Adrenal gland (tissue), 5 donors: ENCODE measurements around the gene SPRR1B.

Experiments
- POLR2A ChIP-seq, 2 donors: fragments of 450-650 bp; IDR thresholded peaks; one replicate each; pipeline ENCODE4 v1.6.1; 2017; ENCODE audit warnings: antibody characterized with exemption in 2 of 2, mild to moderate bottlenecking in 2 of 2, moderate library complexity in 1 of 2
- TF ChIP-seq, protein P1 (sequence below), 6 experiments: fragments of 450-650 bp in 4 of 6; fragments of 200-600 bp in 2 of 6; sonication (generic) in 1 of 6; IDR thresholded peaks; 1 replicate in 5 of 6; 2 replicates in 1 of 6; pipeline versions ENCODE4 v1.5.1 to v1.8.0; 2016 to 2021; ENCODE audit warnings: antibody characterized with exemption in 6 of 6, mild to moderate bottlenecking in 2 of 6, moderate library complexity in 1 of 6
- donor health status: DM: no; HTN: no; CAD: no.

DNA sequence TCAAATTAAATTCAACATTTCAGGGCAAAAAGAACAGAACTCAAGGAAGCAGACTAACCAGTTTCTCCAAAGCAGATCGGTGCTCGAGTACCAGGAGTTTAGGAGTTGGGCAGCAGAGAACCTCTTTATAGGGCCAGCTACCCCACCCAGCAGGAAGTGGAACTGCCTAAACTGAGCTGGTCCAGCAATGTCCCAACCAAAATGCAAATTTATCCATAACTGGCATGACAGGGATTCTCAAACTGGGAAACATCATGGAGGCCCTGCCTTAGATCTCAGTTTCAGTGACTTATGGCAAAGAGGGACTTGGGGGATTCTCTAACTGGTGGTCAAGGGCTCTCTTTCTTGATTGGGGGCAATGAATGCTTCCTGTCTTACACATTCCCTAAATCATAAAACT, 40.5 kb downstream of the SPRR1B start, which contains the start of gene SPRR2B:
- TF ChIP-seq POLR2A (IDR thresholded peaks at IDR 0.05), result no peak
- TF ChIP-seq, protein P1, sequence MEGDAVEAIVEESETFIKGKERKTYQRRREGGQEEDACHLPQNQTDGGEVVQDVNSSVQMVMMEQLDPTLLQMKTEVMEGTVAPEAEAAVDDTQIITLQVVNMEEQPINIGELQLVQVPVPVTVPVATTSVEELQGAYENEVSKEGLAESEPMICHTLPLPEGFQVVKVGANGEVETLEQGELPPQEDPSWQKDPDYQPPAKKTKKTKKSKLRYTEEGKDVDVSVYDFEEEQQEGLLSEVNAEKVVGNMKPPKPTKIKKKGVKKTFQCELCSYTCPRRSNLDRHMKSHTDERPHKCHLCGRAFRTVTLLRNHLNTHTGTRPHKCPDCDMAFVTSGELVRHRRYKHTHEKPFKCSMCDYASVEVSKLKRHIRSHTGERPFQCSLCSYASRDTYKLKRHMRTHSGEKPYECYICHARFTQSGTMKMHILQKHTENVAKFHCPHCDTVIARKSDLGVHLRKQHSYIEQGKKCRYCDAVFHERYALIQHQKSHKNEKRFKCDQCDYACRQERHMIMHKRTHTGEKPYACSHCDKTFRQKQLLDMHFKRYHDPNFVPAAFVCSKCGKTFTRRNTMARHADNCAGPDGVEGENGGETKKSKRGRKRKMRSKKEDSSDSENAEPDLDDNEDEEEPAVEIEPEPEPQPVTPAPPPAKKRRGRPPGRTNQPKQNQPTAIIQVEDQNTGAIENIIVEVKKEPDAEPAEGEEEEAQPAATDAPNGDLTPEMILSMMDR (IDR thresholded peaks at IDR 0.05), result no peak
